SK-N-SH (cell line): Measurements from ENCODE around the gene PPAN.

Experiments used
- CTCF ChIP-seq: fragments of 200-600 bp; sonication (generic); IDR thresholded peaks from 2 replicates; pipeline ENCODE4 v1.6.1; 2017; ENCODE audit warnings: antibody characterized with exemption, mild to moderate bottlenecking, moderate library complexity
- POLR2AphosphoS5 ChIP-seq: IDR thresholded peaks from 2 replicates; pipeline ENCODE4 v1.6.1; 2012; ENCODE audit warnings: low read depth, low read length
- TF ChIP-seq, protein P1 (sequence below): IDR thresholded peaks from 2 replicates; pipeline ENCODE4 v1.4.0; 2012; ENCODE audit warnings: low read depth, borderline replicate concordance

GRCh38 chr19:10152100-10152499 lies 45.9 kb downstream of the PPAN start:
- no peak for TF ChIP-seq CTCF
- TF ChIP-seq POLR2AphosphoS5: no peak
- TF ChIP-seq, protein P1, sequence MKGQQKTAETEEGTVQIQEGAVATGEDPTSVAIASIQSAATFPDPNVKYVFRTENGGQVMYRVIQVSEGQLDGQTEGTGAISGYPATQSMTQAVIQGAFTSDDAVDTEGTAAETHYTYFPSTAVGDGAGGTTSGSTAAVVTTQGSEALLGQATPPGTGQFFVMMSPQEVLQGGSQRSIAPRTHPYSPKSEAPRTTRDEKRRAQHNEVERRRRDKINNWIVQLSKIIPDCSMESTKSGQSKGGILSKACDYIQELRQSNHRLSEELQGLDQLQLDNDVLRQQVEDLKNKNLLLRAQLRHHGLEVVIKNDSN: no peak
